A673 (cell line): Measurements from ENCODE around the gene SATB2. TPM values are rescaled to one million over a fixed set of nuclear protein-coding genes. Genes with fewer than 3 reads are reported as not detected.

Experiments used
- BruUV-seq: library from RNA; stranded (reverse); fragments of 400-500 nt; replicated peaks from 2 replicates; lab custom pipeline; 2021; lab: Mats Ljungman, UMichigan
- CTCF ChIA-PET: fragments of 300-600 bp; sonication (Branson Sonifier 250); formaldehyde crosslinking; loops from one replicate; lab custom pipeline; 2022; ENCODE audit warnings: antibody characterized with exemption; lab: Charles Lee
- POLR2A ChIA-PET: fragments of 300-600 bp; sonication (Branson Sonifier 250); formaldehyde crosslinking; loops from one replicate; lab custom pipeline; 2022; ENCODE audit warnings: antibody characterized with exemption; ENCODE audit not compliant: low non-redundant PET; lab: Charles Lee
- DNase-seq: peaks from one replicate; pipeline ENCODE4 v3.0.0-alpha.2; 2015; ENCODE audit warnings: low spot score
- H3K27ac ChIP-seq: fragments of 200-600 bp; sonication (generic); 2 replicates; pipeline ENCODE4 v1.5.1; 2016; ENCODE audit warnings: mixed run types, low read depth, mild to moderate bottlenecking, mixed read lengths, antibody characterized with exemption, low read length; ENCODE audit not compliant: poor library complexity, severe bottlenecking
- H3K27me3 ChIP-seq: fragments of 200-600 bp; sonication (generic); replicated peaks from 2 replicates; pipeline ENCODE4 v1.6.1; 2017; ENCODE audit warnings: mixed run types, low read depth, mild to moderate bottlenecking, mixed read lengths, antibody characterized with exemption, low read length; ENCODE audit not compliant: insufficient read depth, poor library complexity
- H3K36me3 ChIP-seq: fragments of 200-600 bp; sonication (generic); 2 replicates; pipeline ENCODE4 v1.6.1; 2016; ENCODE audit warnings: mixed run types, mild to moderate bottlenecking, mixed read lengths, antibody characterized with exemption, low read length; ENCODE audit not compliant: insufficient read depth, poor library complexity, severe bottlenecking
- H3K4me1 ChIP-seq: fragments of 200-600 bp; sonication (generic); 2 replicates; pipeline ENCODE4 v1.6.1; 2017; ENCODE audit warnings: mixed run types, mild to moderate bottlenecking, mixed read lengths, antibody characterized with exemption, low read length; ENCODE audit not compliant: insufficient read depth, poor library complexity, severe bottlenecking
- H3K4me3 ChIP-seq: fragments of 200-600 bp; sonication (generic); 2 replicates; pipeline ENCODE4 v1.5.1; 2016; ENCODE audit warnings: low read depth, mixed run types, mild to moderate bottlenecking, mixed read lengths, low read length; ENCODE audit not compliant: poor library complexity, severe bottlenecking
- H3K9me3 ChIP-seq: fragments of 200-600 bp; sonication (generic); 2 replicates; pipeline ENCODE4 v1.6.1; 2016; ENCODE audit warnings: mixed run types, low read depth, mild to moderate bottlenecking, mixed read lengths, antibody characterized with exemption, low read length; ENCODE audit not compliant: poor library complexity, severe bottlenecking
- EZH2 ChIP-seq: fragments of 200-600 bp; sonication (generic); IDR thresholded peaks from 2 replicates; pipeline ENCODE4 v1.6.1; 2017; ENCODE audit warnings: borderline replicate concordance, low read depth, mild to moderate bottlenecking, mixed read lengths, antibody characterized with exemption, low read length; ENCODE audit not compliant: poor library complexity, severe bottlenecking
- intact Hi-C: fragments of 100-400 bp; cut with micrococcal nuclease; formaldehyde crosslinking; loops from one replicate; pipeline ENCODE4 v1.10.0; 2022; ENCODE audit not compliant: unreplicated experiment
- total RNA-seq: library from RNA; stranded (reverse); gene quantifications from 2 replicates; pipeline ENCODE4 v1.2.3, GENCODE V29; 2021
- TF ChIP-seq, protein P1 (sequence below): fragments of 300-800, 200-600 bp; sonication (generic); conservative IDR thresholded peaks from 2 replicates; pipeline ENCODE4 v1.5.1; 2017; ENCODE audit warnings: low read depth, mild to moderate bottlenecking, antibody characterized with exemption, low read length, moderate library complexity, mixed read lengths

The SATB2 gene
- total RNA-seq, 1 experiment from 2014 or later, result 23.2 TPM

DNA sequence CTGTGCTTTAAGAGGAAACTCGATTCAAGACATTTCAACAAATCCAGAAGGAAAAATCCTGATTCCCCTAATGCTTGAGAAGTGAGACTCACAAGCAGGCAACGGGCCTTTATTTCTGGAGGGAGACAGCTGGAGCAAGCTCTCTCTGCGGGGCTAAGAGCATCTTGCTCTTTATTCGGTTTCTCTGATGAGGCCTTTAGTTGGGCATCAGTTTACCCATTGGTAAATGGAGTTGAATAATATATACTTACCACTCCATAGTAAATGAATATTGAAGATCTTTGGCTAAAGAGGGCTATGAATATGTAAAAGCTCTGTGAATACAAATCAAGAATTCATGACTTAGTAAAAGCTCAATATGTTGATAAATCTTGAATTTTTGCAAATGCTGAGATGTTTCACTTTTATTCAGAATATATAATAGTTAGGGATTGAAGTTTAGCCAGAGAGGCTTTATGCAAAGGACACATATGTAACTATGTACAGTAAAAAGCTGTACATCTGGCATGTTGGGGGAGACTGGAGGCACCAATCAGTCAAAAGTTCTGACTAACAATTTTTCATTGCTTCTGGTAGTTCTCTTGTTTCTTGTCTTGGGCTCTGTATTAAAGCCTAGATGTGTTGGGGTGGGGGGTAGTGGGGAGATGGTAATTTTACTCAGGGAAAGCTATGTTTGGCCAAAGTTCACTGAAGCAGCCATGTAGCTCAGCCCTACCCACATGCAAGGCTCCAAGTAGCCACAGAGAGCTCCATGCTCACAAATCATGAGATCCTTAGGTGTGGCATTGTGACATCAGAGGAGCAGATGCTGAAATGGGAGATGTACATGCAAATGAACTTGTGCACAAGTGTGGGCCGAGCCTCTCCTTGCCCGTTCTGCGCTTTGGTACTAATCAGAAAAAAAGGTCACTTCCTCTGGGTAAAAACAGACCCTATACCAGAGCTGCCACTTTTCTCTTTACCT, 200.2 kb downstream of the SATB2 start:
- Histone ChIP-seq H3K4me1 (no peaks in the 10 kb centered on the region), H3K36me3 (no peaks in the 10 kb centered on the region), H3K9me3 (no peaks in the 10 kb centered on the region), H3K27ac (no peak overlapping the region), H3K27me3 (no peaks in the 10 kb centered on the region), H3K4me3 (no peak overlapping the region)
- ChIA-PET CTCF (no interaction called here), POLR2A (no interaction called here)
- no TSS peak for BruUV-seq
- DNase-seq, result no peak
- TF ChIP-seq, protein P1, sequence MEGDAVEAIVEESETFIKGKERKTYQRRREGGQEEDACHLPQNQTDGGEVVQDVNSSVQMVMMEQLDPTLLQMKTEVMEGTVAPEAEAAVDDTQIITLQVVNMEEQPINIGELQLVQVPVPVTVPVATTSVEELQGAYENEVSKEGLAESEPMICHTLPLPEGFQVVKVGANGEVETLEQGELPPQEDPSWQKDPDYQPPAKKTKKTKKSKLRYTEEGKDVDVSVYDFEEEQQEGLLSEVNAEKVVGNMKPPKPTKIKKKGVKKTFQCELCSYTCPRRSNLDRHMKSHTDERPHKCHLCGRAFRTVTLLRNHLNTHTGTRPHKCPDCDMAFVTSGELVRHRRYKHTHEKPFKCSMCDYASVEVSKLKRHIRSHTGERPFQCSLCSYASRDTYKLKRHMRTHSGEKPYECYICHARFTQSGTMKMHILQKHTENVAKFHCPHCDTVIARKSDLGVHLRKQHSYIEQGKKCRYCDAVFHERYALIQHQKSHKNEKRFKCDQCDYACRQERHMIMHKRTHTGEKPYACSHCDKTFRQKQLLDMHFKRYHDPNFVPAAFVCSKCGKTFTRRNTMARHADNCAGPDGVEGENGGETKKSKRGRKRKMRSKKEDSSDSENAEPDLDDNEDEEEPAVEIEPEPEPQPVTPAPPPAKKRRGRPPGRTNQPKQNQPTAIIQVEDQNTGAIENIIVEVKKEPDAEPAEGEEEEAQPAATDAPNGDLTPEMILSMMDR, result no peak
- TF ChIP-seq EZH2, result no peak
- intact Hi-C loops, result no loop called here

DNA sequence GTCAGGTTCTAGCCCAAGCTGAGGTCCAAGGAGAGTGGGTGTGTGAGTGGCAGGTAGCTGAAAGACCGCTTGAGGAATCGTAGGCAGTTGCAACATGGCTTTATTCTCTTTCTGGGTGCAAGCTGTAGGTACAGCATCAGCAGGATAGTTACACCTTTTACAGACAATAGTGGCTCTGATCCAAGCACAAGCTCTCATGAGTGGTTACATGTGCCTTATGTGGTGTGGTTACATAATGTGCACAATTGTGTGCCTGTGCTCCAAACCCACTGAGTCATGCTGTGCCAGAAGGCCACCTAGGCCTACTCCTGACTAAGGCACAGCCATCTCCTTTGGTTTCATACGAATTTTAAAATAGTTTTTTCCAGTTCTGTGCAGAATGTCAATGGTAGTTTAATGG, 227.6 kb downstream of the SATB2 start:
- TF ChIP-seq EZH2, result no peak
- TF ChIP-seq, protein P1, result no peak
- no peaks in the 10 kb centered on the region for H3K36me3 ChIP-seq
- H3K9me3 ChIP-seq, result no peaks in the 10 kb centered on the region
- H3K4me3 ChIP-seq, result no peak overlapping the region
- BruUV-seq, result no TSS peak
- H3K27ac ChIP-seq, result no peak overlapping the region
- H3K4me1 ChIP-seq, result no peaks in the 10 kb centered on the region
- ChIA-PET CTCF (no interaction called here), POLR2A (no interaction called here)
- no peaks in the 10 kb centered on the region for H3K27me3 ChIP-seq
- intact Hi-C loops, result no loop called here
- no peak for DNase-seq

DNA sequence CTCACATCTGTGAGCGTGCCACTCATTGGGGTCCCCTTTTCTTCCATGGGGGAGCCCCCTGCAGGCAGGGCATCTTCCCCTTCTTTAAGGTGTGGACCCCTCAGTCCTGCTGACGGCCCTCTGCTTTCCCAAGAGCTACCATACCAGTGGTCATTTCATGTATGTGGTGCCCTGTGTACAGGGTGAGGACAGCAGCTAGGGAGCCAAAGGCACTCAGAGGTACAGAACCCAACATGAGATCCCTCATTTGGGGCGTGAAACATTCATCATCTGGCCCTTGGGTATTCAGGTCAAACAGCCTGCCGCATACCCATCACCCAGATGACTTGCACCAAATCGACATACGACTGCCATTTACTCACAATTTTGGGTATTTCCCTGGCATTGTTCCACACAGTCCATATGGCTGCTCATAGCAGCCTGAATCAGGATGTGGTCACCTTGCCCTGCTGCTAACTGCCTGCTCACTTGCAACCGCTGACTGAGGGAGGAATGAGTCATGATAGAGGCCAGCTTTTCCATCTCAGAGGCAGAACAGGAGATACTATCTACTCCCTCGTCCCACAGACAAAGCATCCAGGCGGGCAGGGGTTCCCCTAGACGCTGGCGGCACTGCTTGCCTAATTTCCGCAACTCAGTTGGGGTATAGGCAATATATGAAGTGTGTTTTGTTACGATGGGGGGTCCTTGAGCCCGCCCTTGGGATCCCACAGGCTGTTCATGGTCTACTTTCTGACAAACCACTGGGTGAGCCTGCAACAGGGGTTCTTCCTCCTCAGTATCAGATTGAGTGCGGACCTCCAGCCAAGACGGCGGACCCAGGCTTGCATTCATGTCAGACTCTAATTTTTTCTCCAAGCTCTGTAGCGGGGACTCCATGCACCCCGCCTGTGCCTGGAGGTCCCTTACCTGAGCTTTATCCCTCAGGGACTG, 228.6 kb downstream of the SATB2 start:
- Histone ChIP-seq H3K4me3 (no peak overlapping the region), H3K4me1 (no peaks in the 10 kb centered on the region), H3K27me3 (no peaks in the 10 kb centered on the region), H3K36me3 (no peaks in the 10 kb centered on the region), H3K27ac (no peak overlapping the region), H3K9me3 (no peaks in the 10 kb centered on the region)
- no peak for DNase-seq
- no TSS peak for BruUV-seq
- CTCF ChIA-PET, result no interaction called here
- no peak for TF ChIP-seq EZH2
- TF ChIP-seq, protein P1, result no peak
- POLR2A ChIA-PET, result no interaction called here
- intact Hi-C loops, result no loop called here
